Right lobe of liver (tissue), 6 donors: ENCODE measurements around the gene KIAA1958. TPM values are rescaled to one million over a fixed set of nuclear protein-coding genes. Genes with fewer than 3 reads are reported as not detected.

Experiments used
- ATAC-seq, 4 donors: fragments of 200-7000 bp; cut with Tn5 transposase; one replicate each; pipeline ENCODE4 v1.9.1; 2020; ENCODE audit warnings: mild to moderate bottlenecking in 4 of 4, moderate library complexity in 4 of 4
- DNase-seq, 3 donors: peaks; one replicate each; pipeline ENCODE4 v3.0.0-alpha.2; 2020
- H3K27ac ChIP-seq, 3 donors: fragments of 200-600 bp; one replicate each; pipeline ENCODE4 v1.8.0; 2022
- H3K27me3 ChIP-seq, 2 donors: fragments of 200-600 bp; one replicate each; pipeline ENCODE4 v1.8.0; 2022
- H3K36me3 ChIP-seq, 4 donors: fragments of 200-600 bp; sonication (generic) in 1 of 4; one replicate each; pipeline versions ENCODE4 v1.5.1 to v1.8.0; 2017 to 2022; ENCODE audit warnings: control low read depth in 1 of 4
- H3K4me1 ChIP-seq, 4 donors: fragments of 200-600 bp; sonication (generic) in 1 of 4; one replicate each; pipeline versions ENCODE4 v1.5.1 to v1.8.0; 2017 to 2022; ENCODE audit warnings: control low read depth in 1 of 4
- H3K4me3 ChIP-seq, 3 donors: fragments of 200-600 bp; one replicate each; pipeline ENCODE4 v1.8.0; 2022
- H3K9me3 ChIP-seq, 4 donors: fragments of 200-600 bp; sonication (generic) in 1 of 4; one replicate each; pipeline versions ENCODE4 v1.5.1 to v1.8.0; 2017 to 2022; ENCODE audit warnings: control low read depth in 1 of 4
- CTCF ChIP-seq, 4 donors: fragments of 200-600 bp in 3 of 4; fragments of 450-650 bp in 1 of 4; IDR thresholded peaks; one replicate each; pipeline versions ENCODE4 v1.5.1 to v1.8.0; 2016 to 2022; ENCODE audit warnings: antibody characterized with exemption in 4 of 4, mild to moderate bottlenecking in 2 of 4
- POLR2A ChIP-seq: fragments of 450-650 bp; IDR thresholded peaks from one replicate; pipeline ENCODE4 v1.6.1; 2017; ENCODE audit warnings: antibody characterized with exemption, mild to moderate bottlenecking
- WGBS: methylation state at CpG from one replicate; pipeline ENCODE4 v1.1.6; 2018; ENCODE audit warnings: low coverage, low lambda C conversion rate; ENCODE audit not compliant: insufficient coverage; ENCODE audit errors: missing lambda C conversion rate; 5-methylcytosine and 5-hydroxymethylcytosine counted together
- intact Hi-C, 2 donors: fragments of 100-400 bp; cut with DNase I; formaldehyde crosslinking; loops; one replicate each; pipeline versions ENCODE4 v1.11.2 to v1.14.1; 2022
- total RNA-seq, 6 experiments: library from RNA; depleted of rRNA in 2 of 6; stranded (reverse); fragments of >200 nt in 2 of 6; fragmentation: NEBNext Ultra II Directional in 3 of 6; extraction: Animal tissue kit (Norgen Biotek cat#: 25700) in 3 of 6; gene quantifications; one replicate each; pipeline versions ENCODE4 v1.1.0 to v1.2.4, GENCODE V29; 2016 to 2023
- donor health status: DM: no; HTN: yes; CAD: no.
- donor health status: DM: no; HTN: no; CAD: no.
- donor health status: DM: no; HTN: no; CAD: no.
- donor health status: DM: no; HTN: yes; CAD: no.
- donor health status: DM: no; HTN: yes; CAD: no.

KIAA1958 gene
- total RNA-seq, 6 experiments from 2014 or later = 5.7 to 8.1 (median 7.0) TPM

GRCh38 chr9:112601636-112602035, 115.0 kb downstream of the KIAA1958 start:
- Histone ChIP-seq H3K4me3 (no peak overlapping the region), H3K27me3 (no peaks in the 10 kb centered on the region), H3K27ac (no peak overlapping the region), H3K4me1 (no peaks in the 10 kb centered on the region), H3K36me3 (no peaks in the 10 kb centered on the region), H3K9me3 (no peaks in the 10 kb centered on the region)
- 76% methylated on average over 2 of the region's 2 CpGs for WGBS
- TF ChIP-seq POLR2A (no peak), CTCF (IDR thresholded peaks at IDR 0.05) (no peak)
- no peak for DNase-seq
- no peak for ATAC-seq
- intact Hi-C loops = no loop called here

GRCh38 chr9:112604790-112605189, 118.2 kb downstream of the KIAA1958 start:
- Histone ChIP-seq H3K36me3 (no peaks in the 10 kb centered on the region), H3K27ac (no peak overlapping the region), H3K4me1 (no peaks in the 10 kb centered on the region), H3K9me3 (no peaks in the 10 kb centered on the region), H3K4me3 (no peak overlapping the region), H3K27me3 (no peaks in the 10 kb centered on the region)
- DNase-seq (no peak), ATAC-seq (no peak)
- intact Hi-C loops = no loop called here
- TF ChIP-seq POLR2A (no peak), CTCF (IDR thresholded peaks at IDR 0.05) (no peak)
- WGBS = 95% methylated on average over 2 of the region's 2 CpGs

GRCh38 chr9:112605518-112605917, 118.9 kb downstream of the KIAA1958 start:
- TF ChIP-seq CTCF (IDR thresholded peaks at IDR 0.05) (no peak), POLR2A (no peak)
- Histone ChIP-seq H3K27ac (no peak overlapping the region), H3K9me3 (no peaks in the 10 kb centered on the region), H3K4me3 (no peak overlapping the region), H3K4me1 (no peaks in the 10 kb centered on the region), H3K27me3 (no peaks in the 10 kb centered on the region), H3K36me3 (no peaks in the 10 kb centered on the region)
- 64% methylated on average over 1 of the region's 1 CpG for WGBS
- ATAC-seq = no peak
- DNase-seq = no peak
- intact Hi-C loops = no loop called here

GRCh38 chr9:112605963-112606699, 119.5 kb downstream of the KIAA1958 start:
- no peak for TF ChIP-seq POLR2A
- no peak for TF ChIP-seq CTCF (IDR thresholded peaks at IDR 0.05)
- Histone ChIP-seq H3K4me3 (no peak overlapping the region), H3K36me3 (no peaks in the 10 kb centered on the region), H3K4me1 (no peaks in the 10 kb centered on the region), H3K27ac (no peak overlapping the region), H3K27me3 (no peaks in the 10 kb centered on the region), H3K9me3 (no peaks in the 10 kb centered on the region)
- WGBS = 88% methylated on average over 1 of the region's 2 CpGs
- intact Hi-C loops = no loop called here
- no peak for DNase-seq
- no peak for ATAC-seq
